ENCODE data around the gene FAF1.

GRCh38 chr1:50610563-50610962, 349.5 kb downstream of the FAF1 start:
- TF ChIP-seq CTCF (conservative IDR thresholded peaks at IDR 0.05; ENCODE audit: low read depth, low read length) (no peak), EZH2 (IDR thresholded peaks at IDR 0.05; ENCODE audit: borderline replicate concordance, low read depth, low read length, poor library complexity, severe bottlenecking) (no peak)
